Prostate gland (tissue), 2 donors: Measurements from ENCODE around the gene PLAAT3.

Experiments used
- CTCF ChIP-seq, 4 experiments: fragments of 200-600 bp in 2 of 4; fragments of 450-650 bp in 2 of 4; sonication (generic) in 2 of 4; IDR thresholded peaks; 1 replicate in 3 of 4; 2 replicates in 1 of 4; pipeline ENCODE4 v1.5.1; 2016 to 2019; ENCODE audit warnings: antibody characterized with exemption in 4 of 4, mild to moderate bottlenecking in 2 of 4, moderate library complexity in 2 of 4
- POLR2A ChIP-seq: fragments of 450-650 bp; IDR thresholded peaks from one replicate; pipeline ENCODE4 v1.6.1; 2016; ENCODE audit warnings: antibody characterized with exemption, mild to moderate bottlenecking

GRCh38 chr11:63619967-63620366 is 5.7 kb upstream of the PLAAT3 start:
- TF ChIP-seq POLR2A (no peak), CTCF (IDR thresholded peaks at IDR 0.05) (no peak)
